GM12878 (cell line): ENCODE measurements around the gene KBTBD4. TPM values are rescaled to one million over a fixed set of nuclear protein-coding genes. Genes with fewer than 3 reads are reported as not detected.

Experiments used
- BRCA1 ChIP-seq: IDR thresholded peaks from 2 replicates; pipeline ENCODE4 v1.6.1; 2011; ENCODE audit warnings: low read depth, low read length, improper control_type of control experiment
- EED ChIP-seq: sonication (generic); IDR thresholded peaks from 2 replicates; pipeline ENCODE4 v1.6.1; 2016; ENCODE audit warnings: antibody characterized with exemption, low read depth
- EGR1 ChIP-seq, 2 experiments: IDR thresholded peaks; 1 replicate in 1 of 2; 2 replicates in 1 of 2; pipeline ENCODE4 v1.6.1; 2011 to 2012; ENCODE audit warnings: low read depth in 2 of 2, low read length in 2 of 2, borderline replicate concordance in 1 of 2, mild to moderate bottlenecking in 1 of 2, moderate library complexity in 1 of 2
- GABPA ChIP-seq: IDR thresholded peaks from 2 replicates; pipeline ENCODE4 v1.6.1; 2014; ENCODE audit warnings: antibody characterized with exemption, low read depth, mild to moderate bottlenecking, inconsistent platforms
- HCFC1 ChIP-seq: fragments of 150-350 bp; IDR thresholded peaks from 2 replicates; pipeline ENCODE4 v1.6.1; 2014; ENCODE audit warnings: low read length
- HDAC2 ChIP-seq: fragments of 200-600 bp; sonication (generic); IDR thresholded peaks from 2 replicates; pipeline ENCODE4 v1.6.1; 2017
- IKZF2 ChIP-seq, 2 experiments: fragments of 450-650 bp; IDR thresholded peaks; 2 replicates each; pipeline ENCODE4 v1.6.1; 2017; ENCODE audit warnings: mild to moderate bottlenecking in 2 of 2, moderate library complexity in 2 of 2
- IRF4 ChIP-seq: IDR thresholded peaks from 2 replicates; pipeline ENCODE4 v1.6.1; 2011; ENCODE audit warnings: low read depth, low read length
- KLF5 ChIP-seq: fragments of 450-650 bp; IDR thresholded peaks from 2 replicates; pipeline ENCODE4 v1.6.1; 2014; ENCODE audit warnings: mild to moderate bottlenecking; ENCODE audit not compliant: partially characterized antibody
- MEF2A ChIP-seq: IDR thresholded peaks from 2 replicates; pipeline ENCODE4 v1.6.1; 2011; ENCODE audit warnings: low read depth, mild to moderate bottlenecking, low read length, moderate library complexity; ENCODE audit not compliant: insufficient read depth
- MXI1 ChIP-seq: fragments of 150-350 bp; IDR thresholded peaks from 2 replicates; pipeline ENCODE4 v1.6.1; 2011; ENCODE audit warnings: low read depth, mild to moderate bottlenecking, inconsistent platforms, low read length, improper control_type of control experiment
- NFXL1 ChIP-seq: fragments of 450-650 bp; IDR thresholded peaks from 2 replicates; pipeline ENCODE4 v1.6.1; 2017; ENCODE audit warnings: antibody characterized with exemption, mild to moderate bottlenecking, borderline replicate concordance
- RB1 ChIP-seq: fragments of 450-650 bp; formaldehyde crosslinking; IDR thresholded peaks from 2 replicates; pipeline ENCODE4 v1.6.1; 2017; ENCODE audit warnings: mild to moderate bottlenecking, borderline replicate concordance
- RBBP5 ChIP-seq: fragments of 200-600 bp; sonication (generic); conservative IDR thresholded peaks from 2 replicates; pipeline ENCODE4 v1.6.1; 2016
- SUZ12 ChIP-seq: fragments of 200-600 bp; sonication (generic); IDR thresholded peaks from one replicate; pipeline ENCODE4 v1.6.1; 2018; ENCODE audit warnings: antibody characterized with exemption, mild to moderate bottlenecking; ENCODE audit not compliant: unreplicated experiment
- TARDBP ChIP-seq: IDR thresholded peaks from 2 replicates; pipeline ENCODE4 v1.6.1; 2016; ENCODE audit warnings: borderline replicate concordance
- TCF3 ChIP-seq: IDR thresholded peaks from 2 replicates; pipeline ENCODE4 v1.6.1; 2012; ENCODE audit warnings: low read depth, mild to moderate bottlenecking, low read length, borderline replicate concordance; ENCODE audit not compliant: insufficient read depth
- WRNIP1 ChIP-seq: IDR thresholded peaks from 2 replicates; pipeline ENCODE4 v1.6.1; 2011; ENCODE audit warnings: low read depth, low read length, improper control_type of control experiment, borderline replicate concordance
- ZNF207 ChIP-seq: fragments of 450-650 bp; IDR thresholded peaks from 2 replicates; pipeline ENCODE4 v1.6.1; 2014; ENCODE audit warnings: antibody characterized with exemption, mild to moderate bottlenecking, borderline replicate concordance
- polyA plus RNA-seq, 11 experiments: library from polyadenylated mRNA; depleted of rRNA in 4 of 11; unstranded in 6 of 11; stranded (reverse) in 5 of 11; fragments of >200 nt; fragmentation: Nextera tagmentation in 4 of 11; fragmentation: Illumina TruSeq in 1 of 11; extraction: Ambion mirVana in 4 of 11; extraction: Trizol in 1 of 11; gene quantifications; 1 replicate in 1 of 11; 2 replicates in 10 of 11; pipeline versions ENCODE4 v1.2.1 to v1.2.3, GENCODE V29; 2011 to 2016; ENCODE audit warnings: inconsistent platforms in 2 of 11, missing spikeins in 2 of 11, low read depth in 1 of 11
- total RNA-seq, 4 experiments: library from RNA; depleted of rRNA in 3 of 4; stranded (reverse); fragments of >200 nt in 3 of 4; fragmentation: Illumina TruSeq in 1 of 4; extraction: Trizol in 1 of 4; gene quantifications; 2 replicates each; pipeline versions ENCODE4 v1.2.1 to v1.2.3, GENCODE V29; 2013 to 2021
- TF ChIP-seq, protein P1 (sequence below): fragments of 450-650 bp; IDR thresholded peaks from 2 replicates; pipeline ENCODE4 v1.6.1; 2017; ENCODE audit warnings: borderline replicate concordance
- TF ChIP-seq, protein P2 (sequence below): fragments of 450-650 bp; IDR thresholded peaks from 2 replicates; pipeline ENCODE4 v1.6.1; 2016; ENCODE audit warnings: mild to moderate bottlenecking, moderate library complexity, borderline replicate concordance
- TF ChIP-seq, protein P3 (sequence below): fragments of 450-650 bp; formaldehyde crosslinking; IDR thresholded peaks from 2 replicates; pipeline ENCODE4 v1.4.0; 2020; ENCODE audit warnings: mild to moderate bottlenecking, moderate library complexity

Gene KBTBD4
- total and polyA plus RNA-seq, 10 of the 15 experiments (the other 5 are each of a cell fraction or from before 2014, with no cell fraction given) = 18.4 to 46.4 (median 25.7) TPM

DNA sequence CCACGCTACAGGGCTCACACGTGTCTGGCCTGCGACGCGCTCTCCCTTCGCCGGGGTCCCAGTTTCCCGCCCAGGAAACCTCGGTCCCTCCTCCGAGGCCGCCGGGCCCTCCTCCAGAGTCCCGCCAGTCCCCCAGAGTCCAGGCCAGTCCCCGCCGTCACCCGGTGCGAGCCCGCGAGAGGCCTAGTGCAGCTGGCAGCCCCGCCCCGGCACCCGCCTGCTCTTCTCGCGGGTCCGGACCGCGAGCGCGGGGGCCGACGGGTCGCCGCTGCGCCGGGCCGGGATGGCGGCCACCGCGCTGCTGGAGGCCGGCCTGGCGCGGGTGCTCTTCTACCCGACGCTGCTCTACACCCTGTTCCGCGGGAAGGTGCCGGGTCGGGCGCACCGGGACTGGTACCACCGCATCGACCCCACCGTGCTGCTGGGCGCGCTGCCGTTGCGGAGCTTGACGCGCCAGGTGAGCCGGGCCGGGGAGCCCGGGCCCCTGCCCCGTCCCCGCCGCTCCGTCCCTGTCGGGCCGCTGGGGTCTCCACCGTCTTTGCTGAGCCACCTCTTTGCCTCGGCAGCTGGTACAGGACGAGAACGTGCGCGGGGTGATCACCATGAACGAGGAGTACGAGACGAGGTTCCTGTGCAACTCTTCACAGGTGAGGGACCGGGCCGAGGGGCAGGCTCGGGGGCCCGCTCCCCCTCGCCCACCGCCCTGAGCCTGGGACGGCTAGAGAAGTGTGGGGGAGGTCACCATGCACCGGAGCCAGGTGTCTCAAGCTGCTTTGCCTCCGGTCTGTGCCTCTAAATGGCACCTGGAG is 13.2 kb downstream of the KBTBD4 start, which contains the start of gene PTPMT1 (continued):
- peak; percentile 70 for TF ChIP-seq TCF3
- TF ChIP-seq MEF2A = no peak
- TF ChIP-seq GABPA = no peak
- no peak for TF ChIP-seq WRNIP1
- peak; percentile 78; the same call in 1 of the 2 replicates for TF ChIP-seq RB1
- peak; percentile 35; the same call in 1 of the 2 replicates for TF ChIP-seq HCFC1
- no peak for TF ChIP-seq IRF4
- TF ChIP-seq EED = no peak
- no peak for TF ChIP-seq IKZF2 (IDR thresholded peaks at IDR 0.05)
- TF ChIP-seq BRCA1 = peak; percentile 51; the same call in 1 of the 2 replicates
- TF ChIP-seq KLF5 = peak; percentile 39
- no peak for TF ChIP-seq HDAC2
- no peak for TF ChIP-seq TARDBP
- peak; percentile 51; the same call in 1 of the 2 replicates for TF ChIP-seq MXI1
- no peak for TF ChIP-seq NFXL1
- no peak for TF ChIP-seq SUZ12
- TF ChIP-seq, protein P1, sequence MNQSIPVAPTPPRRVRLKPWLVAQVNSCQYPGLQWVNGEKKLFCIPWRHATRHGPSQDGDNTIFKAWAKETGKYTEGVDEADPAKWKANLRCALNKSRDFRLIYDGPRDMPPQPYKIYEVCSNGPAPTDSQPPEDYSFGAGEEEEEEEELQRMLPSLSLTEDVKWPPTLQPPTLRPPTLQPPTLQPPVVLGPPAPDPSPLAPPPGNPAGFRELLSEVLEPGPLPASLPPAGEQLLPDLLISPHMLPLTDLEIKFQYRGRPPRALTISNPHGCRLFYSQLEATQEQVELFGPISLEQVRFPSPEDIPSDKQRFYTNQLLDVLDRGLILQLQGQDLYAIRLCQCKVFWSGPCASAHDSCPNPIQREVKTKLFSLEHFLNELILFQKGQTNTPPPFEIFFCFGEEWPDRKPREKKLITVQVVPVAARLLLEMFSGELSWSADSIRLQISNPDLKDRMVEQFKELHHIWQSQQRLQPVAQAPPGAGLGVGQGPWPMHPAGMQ = no peak
- no peak for TF ChIP-seq RBBP5
- TF ChIP-seq, protein P2, sequence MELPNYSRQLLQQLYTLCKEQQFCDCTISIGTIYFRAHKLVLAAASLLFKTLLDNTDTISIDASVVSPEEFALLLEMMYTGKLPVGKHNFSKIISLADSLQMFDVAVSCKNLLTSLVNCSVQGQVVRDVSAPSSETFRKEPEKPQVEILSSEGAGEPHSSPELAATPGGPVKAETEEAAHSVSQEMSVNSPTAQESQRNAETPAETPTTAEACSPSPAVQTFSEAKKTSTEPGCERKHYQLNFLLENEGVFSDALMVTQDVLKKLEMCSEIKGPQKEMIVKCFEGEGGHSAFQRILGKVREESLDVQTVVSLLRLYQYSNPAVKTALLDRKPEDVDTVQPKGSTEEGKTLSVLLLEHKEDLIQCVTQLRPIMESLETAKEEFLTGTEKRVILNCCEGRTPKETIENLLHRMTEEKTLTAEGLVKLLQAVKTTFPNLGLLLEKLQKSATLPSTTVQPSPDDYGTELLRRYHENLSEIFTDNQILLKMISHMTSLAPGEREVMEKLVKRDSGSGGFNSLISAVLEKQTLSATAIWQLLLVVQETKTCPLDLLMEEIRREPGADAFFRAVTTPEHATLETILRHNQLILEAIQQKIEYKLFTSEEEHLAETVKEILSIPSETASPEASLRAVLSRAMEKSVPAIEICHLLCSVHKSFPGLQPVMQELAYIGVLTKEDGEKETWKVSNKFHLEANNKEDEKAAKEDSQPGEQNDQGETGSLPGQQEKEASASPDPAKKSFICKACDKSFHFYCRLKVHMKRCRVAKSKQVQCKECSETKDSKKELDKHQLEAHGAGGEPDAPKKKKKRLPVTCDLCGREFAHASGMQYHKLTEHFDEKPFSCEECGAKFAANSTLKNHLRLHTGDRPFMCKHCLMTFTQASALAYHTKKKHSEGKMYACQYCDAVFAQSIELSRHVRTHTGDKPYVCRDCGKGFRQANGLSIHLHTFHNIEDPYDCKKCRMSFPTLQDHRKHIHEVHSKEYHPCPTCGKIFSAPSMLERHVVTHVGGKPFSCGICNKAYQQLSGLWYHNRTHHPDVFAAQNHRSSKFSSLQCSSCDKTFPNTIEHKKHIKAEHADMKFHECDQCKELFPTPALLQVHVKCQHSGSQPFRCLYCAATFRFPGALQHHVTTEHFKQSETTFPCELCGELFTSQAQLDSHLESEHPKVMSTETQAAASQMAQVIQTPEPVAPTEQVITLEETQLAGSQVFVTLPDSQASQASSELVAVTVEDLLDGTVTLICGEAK = no peak
- no peak; a peak in 1 of 3 replicates for TF ChIP-seq EGR1 (IDR thresholded peaks at IDR 0.05; ENCODE audit: borderline replicate concordance in 1 of 2, low read depth in 2 of 2, low read length in 2 of 2)
- TF ChIP-seq, protein P3, sequence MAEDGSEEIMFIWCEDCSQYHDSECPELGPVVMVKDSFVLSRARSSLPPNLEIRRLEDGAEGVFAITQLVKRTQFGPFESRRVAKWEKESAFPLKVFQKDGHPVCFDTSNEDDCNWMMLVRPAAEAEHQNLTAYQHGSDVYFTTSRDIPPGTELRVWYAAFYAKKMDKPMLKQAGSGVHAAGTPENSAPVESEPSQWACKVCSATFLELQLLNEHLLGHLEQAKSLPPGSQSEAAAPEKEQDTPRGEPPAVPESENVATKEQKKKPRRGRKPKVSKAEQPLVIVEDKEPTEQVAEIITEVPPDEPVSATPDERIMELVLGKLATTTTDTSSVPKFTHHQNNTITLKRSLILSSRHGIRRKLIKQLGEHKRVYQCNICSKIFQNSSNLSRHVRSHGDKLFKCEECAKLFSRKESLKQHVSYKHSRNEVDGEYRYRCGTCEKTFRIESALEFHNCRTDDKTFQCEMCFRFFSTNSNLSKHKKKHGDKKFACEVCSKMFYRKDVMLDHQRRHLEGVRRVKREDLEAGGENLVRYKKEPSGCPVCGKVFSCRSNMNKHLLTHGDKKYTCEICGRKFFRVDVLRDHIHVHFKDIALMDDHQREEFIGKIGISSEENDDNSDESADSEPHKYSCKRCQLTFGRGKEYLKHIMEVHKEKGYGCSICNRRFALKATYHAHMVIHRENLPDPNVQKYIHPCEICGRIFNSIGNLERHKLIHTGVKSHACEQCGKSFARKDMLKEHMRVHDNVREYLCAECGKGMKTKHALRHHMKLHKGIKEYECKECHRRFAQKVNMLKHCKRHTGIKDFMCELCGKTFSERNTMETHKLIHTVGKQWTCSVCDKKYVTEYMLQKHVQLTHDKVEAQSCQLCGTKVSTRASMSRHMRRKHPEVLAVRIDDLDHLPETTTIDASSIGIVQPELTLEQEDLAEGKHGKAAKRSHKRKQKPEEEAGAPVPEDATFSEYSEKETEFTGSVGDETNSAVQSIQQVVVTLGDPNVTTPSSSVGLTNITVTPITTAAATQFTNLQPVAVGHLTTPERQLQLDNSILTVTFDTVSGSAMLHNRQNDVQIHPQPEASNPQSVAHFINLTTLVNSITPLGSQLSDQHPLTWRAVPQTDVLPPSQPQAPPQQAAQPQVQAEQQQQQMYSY (CRISPR knock-in tag) = no peak
- TF ChIP-seq ZNF207 = peak; percentile 71; the same call in 1 of the 2 replicates
